Neural crest cell (in vitro differentiated cells): ENCODE data around the gene RNPEPL1. TPM values are rescaled to one million over a fixed set of nuclear protein-coding genes. Genes with fewer than 3 reads are reported as not detected.

Source experiments
- DNase-seq: peaks from one replicate; pipeline ENCODE4 v3.0.0; 2021; ENCODE audit warnings: low read depth, mixed read lengths, low spot score
- H3K27ac Mint-ChIP-seq: one replicate; pipeline ENCODE4 v1.8.0; 2021; ENCODE audit warnings: mild to moderate bottlenecking, mixed read lengths; ENCODE audit not compliant: unreplicated experiment
- H3K27me3 Mint-ChIP-seq: 2 replicates; pipeline ENCODE4 v1.8.0; 2021; ENCODE audit warnings: low read depth, mild to moderate bottlenecking, mixed read lengths
- H3K36me3 Mint-ChIP-seq: 2 replicates; pipeline ENCODE4 v1.8.0; 2021; ENCODE audit warnings: low read depth, mild to moderate bottlenecking, mixed read lengths
- H3K4me1 Mint-ChIP-seq: 2 replicates; pipeline ENCODE4 v1.8.0; 2021; ENCODE audit warnings: mixed read lengths
- H3K4me3 Mint-ChIP-seq: one replicate; pipeline ENCODE4 v1.8.0; 2021; ENCODE audit warnings: mild to moderate bottlenecking, mixed read lengths
- H3K9me3 Mint-ChIP-seq: 2 replicates; pipeline ENCODE4 v1.8.0; 2021; ENCODE audit warnings: mixed read lengths
- CTCF ChIP-seq: fragments of 200-600 bp; sonication (generic); conservative IDR thresholded peaks from 2 replicates; pipeline ENCODE4 v1.5.0; 2021; ENCODE audit warnings: antibody characterized with exemption, mild to moderate bottlenecking
- total RNA-seq: library from RNA; stranded (reverse); gene quantifications from 2 replicates; pipeline ENCODE4 v1.2.1, GENCODE V29; 2021

The RNPEPL1 gene
- total RNA-seq, 1 donor from 2014 or later = 36.1 TPM

GRCh38 chr2:240566203-240567136 is 1.8 kb upstream of the RNPEPL1 start:
- peak; percentile 73 for DNase-seq
- Mint-ChIP-seq H3K27me3 (peaks cover 8% of the 10 kb centered on the region), H3K27ac (no peak overlapping the region), H3K4me1 (peaks cover 30% of the 10 kb centered on the region), H3K9me3 (no peaks in the 10 kb centered on the region), H3K36me3 (no peaks in the 10 kb centered on the region), H3K4me3 (peak overlapping the region; percentile 90)
- TF ChIP-seq CTCF = peak; percentile 95

GRCh38 chr2:240567137-240567871 is 980 bp upstream of the RNPEPL1 start:
- H3K27me3 Mint-ChIP-seq = peaks cover 8% of the 10 kb centered on the region
- no peak for TF ChIP-seq CTCF
- no peak overlapping the region for H3K27ac Mint-ChIP-seq
- no peak for DNase-seq
- peaks cover 25% of the 10 kb centered on the region for H3K4me1 Mint-ChIP-seq
- no peaks in the 10 kb centered on the region for H3K36me3 Mint-ChIP-seq
- peak overlapping the region; percentile 90 for H3K4me3 Mint-ChIP-seq
- no peaks in the 10 kb centered on the region for H3K9me3 Mint-ChIP-seq

GRCh38 chr2:240568678-240569522 is 616 bp downstream of the RNPEPL1 start:
- Mint-ChIP-seq H3K27ac (no peak overlapping the region), H3K9me3 (no peaks in the 10 kb centered on the region), H3K4me3 (peak overlapping the region; percentile 82), H3K4me1 (peaks cover 25% of the 10 kb centered on the region), H3K27me3 (peaks cover 8% of the 10 kb centered on the region), H3K36me3 (no peaks in the 10 kb centered on the region)
- no peak for TF ChIP-seq CTCF
- DNase-seq = peak; percentile 24

DNA sequence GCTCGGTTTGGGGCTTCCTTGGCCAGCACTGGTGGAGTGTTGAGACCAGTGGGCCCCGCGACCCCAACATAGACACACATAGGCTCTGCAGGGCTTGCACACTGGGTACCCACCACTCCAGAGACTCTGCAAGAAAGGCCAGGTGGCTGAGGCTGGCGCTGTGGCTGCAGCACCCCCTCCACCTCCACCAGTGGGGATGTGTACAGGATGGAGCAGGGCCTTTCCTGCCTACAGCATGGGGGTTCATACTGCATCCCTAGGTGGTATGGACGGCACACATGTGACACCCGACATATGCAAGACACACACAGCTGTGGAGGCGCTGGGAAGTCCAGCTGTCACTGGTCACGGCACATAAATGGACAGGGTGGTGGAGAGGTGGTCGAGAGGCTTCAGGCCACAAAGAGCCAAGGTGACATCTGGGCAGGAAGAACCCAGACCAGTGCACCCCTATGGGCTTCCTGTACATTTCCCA is 1.3 kb downstream of the RNPEPL1 start:
- DNase-seq = no peak
- TF ChIP-seq CTCF = no peak
- H3K27ac Mint-ChIP-seq = no peak overlapping the region

DNA sequence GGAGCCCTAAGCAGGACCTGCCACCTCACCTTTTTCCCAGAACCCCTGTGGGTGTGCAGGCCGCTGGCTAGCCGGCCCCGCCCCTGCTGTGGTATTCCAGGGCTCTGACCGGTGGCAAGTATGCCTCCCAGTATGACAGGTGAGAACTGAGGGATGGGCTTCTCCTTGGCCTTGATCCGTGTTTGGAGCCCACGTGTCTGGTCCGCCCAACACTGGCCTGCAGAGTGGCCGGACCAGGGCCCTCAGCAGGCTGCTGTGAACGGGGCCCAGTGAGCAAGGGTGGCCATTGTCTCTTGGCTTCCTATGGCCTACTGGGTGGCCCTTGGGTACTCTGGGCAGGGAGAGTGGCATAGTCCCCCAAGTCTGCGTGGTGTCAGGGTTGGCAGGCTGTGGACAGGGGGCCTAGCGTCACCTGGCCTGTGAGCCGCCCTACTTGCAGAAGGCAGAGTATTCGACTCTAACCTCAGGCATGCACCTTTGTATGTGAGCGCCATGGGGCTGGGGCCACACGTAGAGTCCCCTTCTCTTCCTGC is 1.8 kb downstream of the RNPEPL1 start:
- H3K4me1 Mint-ChIP-seq = peaks cover 17% of the 10 kb centered on the region
- no peak overlapping the region for H3K27ac Mint-ChIP-seq
- H3K9me3 Mint-ChIP-seq = no peaks in the 10 kb centered on the region
- no peaks in the 10 kb centered on the region for H3K36me3 Mint-ChIP-seq
- H3K27me3 Mint-ChIP-seq = peaks cover 8% of the 10 kb centered on the region
- H3K4me3 Mint-ChIP-seq = no peak overlapping the region
- DNase-seq = no peak
- TF ChIP-seq CTCF = no peak

More for the DNA sequence above, 1.3 kb downstream of the RNPEPL1 start:
- Mint-ChIP-seq H3K4me3 (peak overlapping the region; percentile 82), H3K9me3 (no peaks in the 10 kb centered on the region), H3K4me1 (peaks cover 22% of the 10 kb centered on the region), H3K36me3 (no peaks in the 10 kb centered on the region), H3K27me3 (peaks cover 8% of the 10 kb centered on the region)
